HEK293 (cell line): ENCODE data around the gene FCN1.

Experiments used
- CTCF ChIA-PET: fragments of 350-600 bp; formaldehyde crosslinking; extraction: SDS; loops from one replicate; lab custom pipeline; 2021; ENCODE audit warnings: antibody characterized with exemption; lab: Yijun Ruan, JAX
- POLR2A ChIA-PET: fragments of 300-600 bp; formaldehyde crosslinking; extraction: SDS; loops from one replicate; lab custom pipeline; 2020; ENCODE audit warnings: antibody characterized with exemption, inconsistent platforms; lab: Yijun Ruan, JAX
- H3K27ac ChIP-seq: fragments of 200-500 bp; sonication (Bioruptor generic); 2 replicates; pipeline ENCODE4 v1.5.1; 2014; ENCODE audit warnings: low read depth, low read length, control low read depth, inconsistent platforms; ENCODE audit errors: extremely low read depth
- H3K36me3 ChIP-seq, 2 experiments: fragments of 200-500 bp in 1 of 2; sonication (Bioruptor generic) in 1 of 2; 1 replicate in 1 of 2; 2 replicates in 1 of 2; pipeline ENCODE4 v1.5.1; 2014 to 2017; ENCODE audit warnings: inconsistent platforms in 2 of 2, low read length in 2 of 2; ENCODE audit not compliant: control insufficient read depth in 2 of 2, insufficient read depth in 1 of 2
- H3K4me1 ChIP-seq: fragments of 200-500 bp; sonication (Bioruptor generic); 2 replicates; pipeline ENCODE4 v1.5.1; 2014; ENCODE audit warnings: mild to moderate bottlenecking, low read length, inconsistent platforms; ENCODE audit not compliant: control insufficient read depth, insufficient read depth
- H3K4me3 ChIP-seq: 2 replicates; pipeline ENCODE4 v1.5.1; 2011; ENCODE audit warnings: low read depth, mild to moderate bottlenecking, control low read depth, low read length, moderate library complexity
- H3K9me3 ChIP-seq: fragments of 200-500 bp; sonication (Bioruptor generic); 2 replicates; pipeline ENCODE4 v1.5.1; 2014; ENCODE audit warnings: low read depth, low read length, inconsistent platforms; ENCODE audit not compliant: control insufficient read depth, insufficient read depth
- EGR2 ChIP-seq: fragments of 450-650 bp; formaldehyde crosslinking; IDR thresholded peaks from 2 replicates; pipeline ENCODE4 v1.5.1; 2016; ENCODE audit warnings: low read depth, missing biosample characterization, missing genetic modification characterization
- KLF10 ChIP-seq: fragments of 450-650 bp; IDR thresholded peaks from 2 replicates; pipeline ENCODE4 v1.5.1; 2018; ENCODE audit warnings: missing biosample characterization, mild to moderate bottlenecking, missing genetic modification characterization
- TRIM28 ChIP-seq: IDR thresholded peaks from 2 replicates; pipeline ENCODE4 v1.6.1; 2011; ENCODE audit warnings: low read length, control low read depth, borderline replicate concordance
- ZBTB20 ChIP-seq: fragments of 450-650 bp; formaldehyde crosslinking; IDR thresholded peaks from 2 replicates; pipeline ENCODE4 v1.5.1; 2016; ENCODE audit warnings: missing biosample characterization, missing genetic modification characterization
- ZEB2 ChIP-seq: fragments of 450-650 bp; formaldehyde crosslinking; IDR thresholded peaks from 2 replicates; pipeline ENCODE4 v1.5.1; 2016; ENCODE audit warnings: missing biosample characterization, missing genetic modification characterization
- ZFHX2 ChIP-seq: fragments of 450-650 bp; formaldehyde crosslinking; conservative IDR thresholded peaks from 2 replicates; pipeline ENCODE4 v1.5.1; 2016; ENCODE audit warnings: missing biosample characterization, missing genetic modification characterization
- ZNF112 ChIP-seq: fragments of 450-650 bp; formaldehyde crosslinking; IDR thresholded peaks from 2 replicates; pipeline ENCODE4 v1.5.0; 2017; ENCODE audit warnings: missing biosample characterization, missing genetic modification characterization
- ZNF121 ChIP-seq: fragments of 450-650 bp; formaldehyde crosslinking; IDR thresholded peaks from 2 replicates; pipeline ENCODE4 v1.5.1; 2016; ENCODE audit warnings: missing biosample characterization, missing genetic modification characterization
- ZNF138 ChIP-seq: fragments of 450-650 bp; formaldehyde crosslinking; IDR thresholded peaks from 2 replicates; pipeline ENCODE4 v1.5.1; 2016; ENCODE audit warnings: missing biosample characterization, missing genetic modification characterization, borderline replicate concordance
- ZNF16 ChIP-seq: fragments of 450-650 bp; formaldehyde crosslinking; IDR thresholded peaks from 2 replicates; pipeline ENCODE4 v1.5.1; 2016; ENCODE audit warnings: low read depth, missing biosample characterization, missing genetic modification characterization
- ZNF19 ChIP-seq: fragments of 450-650 bp; formaldehyde crosslinking; IDR thresholded peaks from 2 replicates; pipeline ENCODE4; 2016; ENCODE audit warnings: missing biosample characterization, missing genetic modification characterization, low read depth
- ZNF24 ChIP-seq: fragments of 450-650 bp; formaldehyde crosslinking; IDR thresholded peaks from 2 replicates; pipeline ENCODE4 v1.5.1; 2016; ENCODE audit warnings: missing biosample characterization, missing genetic modification characterization
- ZNF391 ChIP-seq: fragments of 450-650 bp; formaldehyde crosslinking; IDR thresholded peaks from 2 replicates; pipeline ENCODE4 v1.5.1; 2016; ENCODE audit warnings: low read depth, missing biosample characterization, missing genetic modification characterization, borderline replicate concordance
- ZNF433 ChIP-seq: fragments of 450-650 bp; formaldehyde crosslinking; IDR thresholded peaks from 2 replicates; pipeline ENCODE4 v1.5.1; 2016; ENCODE audit warnings: missing biosample characterization, missing genetic modification characterization, low read depth
- ZNF529 ChIP-seq: fragments of 450-650 bp; formaldehyde crosslinking; IDR thresholded peaks from 2 replicates; pipeline ENCODE4 v1.5.1; 2017; ENCODE audit warnings: missing genetic modification characterization, missing biosample characterization; ENCODE audit not compliant: insufficient replicate concordance
- ZNF585B ChIP-seq: fragments of 450-650 bp; formaldehyde crosslinking; IDR thresholded peaks from 2 replicates; pipeline ENCODE4 v1.5.1; 2016; ENCODE audit warnings: missing biosample characterization, missing genetic modification characterization
- ZNF623 ChIP-seq: fragments of 450-650 bp; formaldehyde crosslinking; IDR thresholded peaks from 2 replicates; pipeline ENCODE4 v1.5.1; 2016; ENCODE audit warnings: missing biosample characterization, missing genetic modification characterization
- ZSCAN16 ChIP-seq: fragments of 450-650 bp; formaldehyde crosslinking; IDR thresholded peaks from 2 replicates; pipeline ENCODE4 v1.5.1; 2016; ENCODE audit warnings: missing biosample characterization, missing genetic modification characterization
- TF ChIP-seq, protein P1 (sequence below): fragments of 450-650 bp; formaldehyde crosslinking; IDR thresholded peaks from 2 replicates; pipeline ENCODE4 v1.5.1; 2017; ENCODE audit warnings: missing biosample characterization, mild to moderate bottlenecking, missing genetic modification characterization, moderate library complexity
- TF ChIP-seq, protein P2 (sequence below): IDR thresholded peaks from 2 replicates; pipeline ENCODE4 v1.6.1; 2011; ENCODE audit warnings: mild to moderate bottlenecking, low read depth, low read length, borderline replicate concordance
- TF ChIP-seq, protein P3 (sequence below): fragments of 450-650 bp; formaldehyde crosslinking; optimal IDR thresholded peaks from 2 replicates; pipeline ENCODE3; 2016; ENCODE audit warnings: missing biosample characterization, mild to moderate bottlenecking, missing genetic modification characterization
- TF ChIP-seq, protein P4 (sequence below): fragments of 450-650 bp; formaldehyde crosslinking; IDR thresholded peaks from 2 replicates; pipeline ENCODE4 v1.5.1; 2016; ENCODE audit warnings: missing biosample characterization, missing genetic modification characterization

FCN1 gene

DNA sequence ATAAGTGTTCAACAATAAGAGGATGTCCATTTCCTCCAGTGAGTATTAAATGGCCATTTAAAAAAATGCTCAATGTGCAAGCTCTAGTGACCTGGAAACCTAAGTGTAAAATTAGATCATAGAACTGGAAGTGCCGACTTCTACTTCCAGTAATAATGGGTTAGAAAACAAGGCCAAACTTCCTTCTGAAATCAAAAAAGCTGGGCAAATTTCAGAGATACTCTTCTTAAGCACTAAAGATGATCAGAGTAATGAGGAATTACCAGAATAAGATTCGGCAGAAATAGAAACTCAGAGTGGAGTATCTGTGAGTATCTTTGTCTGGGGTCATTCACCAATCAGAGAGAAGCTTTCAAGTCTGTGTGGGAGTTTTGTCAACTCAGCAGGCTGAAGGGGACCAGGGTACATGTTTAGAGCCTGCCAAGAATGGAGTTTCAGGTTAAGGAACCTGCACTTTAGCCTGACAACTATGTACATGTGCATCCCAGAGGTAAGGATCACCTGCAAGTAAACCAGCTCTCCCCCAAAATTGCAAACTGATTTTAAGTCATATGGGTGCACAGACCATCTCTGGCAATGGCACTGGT, 20.0 kb downstream of the FCN1 start (continued):
- TF ChIP-seq, protein P1, sequence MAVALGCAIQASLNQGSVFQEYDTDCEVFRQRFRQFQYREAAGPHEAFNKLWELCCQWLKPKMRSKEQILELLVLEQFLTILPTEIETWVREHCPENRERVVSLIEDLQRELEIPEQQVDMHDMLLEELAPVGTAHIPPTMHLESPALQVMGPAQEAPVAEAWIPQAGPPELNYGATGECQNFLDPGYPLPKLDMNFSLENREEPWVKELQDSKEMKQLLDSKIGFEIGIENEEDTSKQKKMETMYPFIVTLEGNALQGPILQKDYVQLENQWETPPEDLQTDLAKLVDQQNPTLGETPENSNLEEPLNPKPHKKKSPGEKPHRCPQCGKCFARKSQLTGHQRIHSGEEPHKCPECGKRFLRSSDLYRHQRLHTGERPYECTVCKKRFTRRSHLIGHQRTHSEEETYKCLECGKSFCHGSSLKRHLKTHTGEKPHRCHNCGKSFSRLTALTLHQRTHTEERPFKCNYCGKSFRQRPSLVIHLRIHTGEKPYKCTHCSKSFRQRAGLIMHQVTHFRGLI (tag by site-specific recombination), result no peak
- TF ChIP-seq, protein P2, sequence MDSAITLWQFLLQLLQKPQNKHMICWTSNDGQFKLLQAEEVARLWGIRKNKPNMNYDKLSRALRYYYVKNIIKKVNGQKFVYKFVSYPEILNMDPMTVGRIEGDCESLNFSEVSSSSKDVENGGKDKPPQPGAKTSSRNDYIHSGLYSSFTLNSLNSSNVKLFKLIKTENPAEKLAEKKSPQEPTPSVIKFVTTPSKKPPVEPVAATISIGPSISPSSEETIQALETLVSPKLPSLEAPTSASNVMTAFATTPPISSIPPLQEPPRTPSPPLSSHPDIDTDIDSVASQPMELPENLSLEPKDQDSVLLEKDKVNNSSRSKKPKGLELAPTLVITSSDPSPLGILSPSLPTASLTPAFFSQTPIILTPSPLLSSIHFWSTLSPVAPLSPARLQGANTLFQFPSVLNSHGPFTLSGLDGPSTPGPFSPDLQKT, result no peak
- TF ChIP-seq ZNF585B (tag by site-specific recombination), result no peak

DNA sequence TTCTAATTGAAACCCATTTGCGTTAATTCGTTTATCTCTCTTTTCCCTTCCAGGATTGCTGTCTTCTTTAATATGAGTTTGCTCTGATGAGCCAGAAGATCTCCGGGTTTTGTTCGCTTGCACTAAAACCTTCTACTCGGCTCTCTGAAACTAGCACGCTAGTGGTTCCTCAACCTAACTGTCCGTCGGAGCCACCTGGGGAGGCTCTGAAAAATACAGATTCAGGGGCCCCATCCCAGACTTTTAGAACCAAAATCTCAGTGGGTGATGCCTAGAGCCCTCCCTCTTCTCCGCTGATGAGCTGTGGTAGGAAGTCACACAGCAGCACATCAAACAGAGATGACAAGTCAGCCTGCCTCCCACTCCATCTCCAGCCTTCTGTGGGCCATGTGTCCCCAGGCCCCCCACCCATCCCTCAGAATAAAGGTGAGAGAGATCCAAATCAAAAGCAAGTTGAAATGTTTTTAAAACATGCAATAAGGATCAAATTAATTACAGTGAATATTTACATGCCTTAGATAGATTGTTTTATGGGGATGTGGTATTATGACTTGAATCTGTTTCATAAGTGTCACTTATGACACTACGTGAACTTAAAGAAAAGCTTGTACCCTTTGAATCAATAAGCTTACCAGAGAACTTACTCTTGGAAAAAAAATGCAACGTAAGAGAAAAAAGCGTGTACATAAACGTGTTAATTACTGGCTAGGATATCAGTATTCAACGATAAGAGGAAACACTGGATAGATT, 20.7 kb downstream of the FCN1 start:
- no peak for TF ChIP-seq ZNF529 (tag by site-specific recombination)
- 0 out of 2 replicates have a peak, but pooled peaks have one; percentile 23 for TF ChIP-seq ZFHX2 (tag by site-specific recombination)
- TF ChIP-seq, protein P3, sequence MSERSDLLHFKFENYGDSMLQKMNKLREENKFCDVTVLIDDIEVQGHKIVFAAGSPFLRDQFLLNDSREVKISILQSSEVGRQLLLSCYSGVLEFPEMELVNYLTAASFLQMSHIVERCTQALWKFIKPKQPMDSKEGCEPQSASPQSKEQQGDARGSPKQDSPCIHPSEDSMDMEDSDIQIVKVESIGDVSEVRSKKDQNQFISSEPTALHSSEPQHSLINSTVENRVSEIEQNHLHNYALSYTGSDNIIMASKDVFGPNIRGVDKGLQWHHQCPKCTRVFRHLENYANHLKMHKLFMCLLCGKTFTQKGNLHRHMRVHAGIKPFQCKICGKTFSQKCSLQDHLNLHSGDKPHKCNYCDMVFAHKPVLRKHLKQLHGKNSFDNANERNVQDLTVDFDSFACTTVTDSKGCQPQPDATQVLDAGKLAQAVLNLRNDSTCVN, result peak; percentile 14
- TF ChIP-seq ZEB2 (tag by site-specific recombination), result no peak
- TF ChIP-seq ZNF112 (tag by site-specific recombination), result no peak
- TF ChIP-seq ZNF623 (tag by site-specific recombination), result no peak
- TF ChIP-seq ZBTB20 (tag by site-specific recombination), result peak; percentile 80; the same call in 1 of the 2 replicates
- no peak for TF ChIP-seq ZNF121 (tag by site-specific recombination)
- TF ChIP-seq EGR2, result no peak
- TF ChIP-seq ZNF391, result no peak
- peaks cover 16% of the 10 kb centered on the region for H3K4me1 ChIP-seq
- ChIA-PET CTCF (interaction anchor here (0.7 to 4.4 kb wide), 5 partner anchors 14 to 448 kb away, joined by 3 to 18 read pairs (median 6); no protein-coding TSS in a partner anchor), POLR2A (interaction anchor here (0.9 to 1.5 kb wide), 2 partner anchors 10 to 194 kb away, joined by 3 to 5 read pairs; no protein-coding TSS in a partner anchor)
- no peaks in the 10 kb centered on the region; the same call in 1 of the 2 replicates for H3K9me3 ChIP-seq
- peak overlapping the region; percentile 94 for H3K27ac ChIP-seq
- H3K4me3 ChIP-seq, result no peak overlapping the region
- no peaks in the 10 kb centered on the region for H3K36me3 ChIP-seq

DNA sequence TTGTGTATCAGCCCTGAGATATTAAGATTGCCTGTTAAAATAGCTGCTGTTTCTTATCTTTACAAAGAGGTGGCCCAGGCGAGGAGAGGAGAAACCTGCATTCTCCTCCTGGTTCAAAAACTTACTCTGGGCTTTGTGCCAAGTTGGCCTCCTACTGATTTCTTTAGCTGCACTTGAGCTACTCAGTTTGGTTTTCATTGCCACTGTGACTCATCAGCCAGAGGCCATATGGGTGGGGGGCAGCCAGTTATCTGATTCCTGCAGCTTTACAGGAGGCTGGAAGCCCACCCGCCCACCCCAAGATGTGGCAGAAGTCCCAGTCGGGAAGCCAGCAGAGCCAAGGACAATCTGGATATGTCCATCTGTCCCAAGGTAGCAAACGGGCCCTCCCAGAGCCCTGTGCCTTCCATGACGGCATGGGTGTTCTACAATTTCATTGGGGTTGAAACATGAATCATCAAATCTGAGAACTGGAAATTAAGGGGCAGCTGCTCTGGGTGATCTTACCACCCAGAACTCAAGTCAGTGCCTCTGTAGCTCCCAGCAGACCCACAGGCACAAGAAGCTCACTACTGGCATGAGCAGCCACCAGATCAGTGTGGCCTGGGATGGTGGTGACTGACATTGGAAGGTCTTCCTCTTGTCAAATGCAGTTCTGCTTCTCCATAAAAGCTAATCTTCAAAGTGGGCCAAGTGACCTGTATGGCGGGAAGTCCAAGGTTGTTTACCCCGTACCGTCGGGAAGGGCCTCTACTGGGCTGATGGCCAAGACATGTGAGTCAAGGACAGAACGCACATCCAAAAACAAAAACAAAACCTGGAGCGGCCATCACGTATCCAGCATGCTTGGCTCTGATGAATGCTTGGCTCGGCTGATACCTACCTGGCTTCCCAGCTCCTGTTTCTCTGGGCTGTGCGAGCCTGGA, 21.5 kb downstream of the FCN1 start:
- CTCF ChIA-PET, result interaction anchor here (0.7 to 4.4 kb wide), 3 partner anchors 14 to 447 kb away, joined by 3 to 18 read pairs (median 9); no protein-coding TSS in a partner anchor
- no peak overlapping the region for H3K4me3 ChIP-seq
- POLR2A ChIA-PET, result interaction anchor here (0.6 to 1.5 kb wide), 5 partner anchors 9 to 193 kb away, joined by 3 to 5 read pairs (median 3); no protein-coding TSS in a partner anchor
- peaks cover 16% of the 10 kb centered on the region for H3K4me1 ChIP-seq
- H3K36me3 ChIP-seq, result no peaks in the 10 kb centered on the region
- peak overlapping the region; percentile 94 for H3K27ac ChIP-seq
- no peaks in the 10 kb centered on the region; the same call in 1 of the 2 replicates for H3K9me3 ChIP-seq
- no peak for TF ChIP-seq ZNF623 (tag by site-specific recombination)
- TF ChIP-seq ZNF138, result no peak
- TF ChIP-seq, protein P4, sequence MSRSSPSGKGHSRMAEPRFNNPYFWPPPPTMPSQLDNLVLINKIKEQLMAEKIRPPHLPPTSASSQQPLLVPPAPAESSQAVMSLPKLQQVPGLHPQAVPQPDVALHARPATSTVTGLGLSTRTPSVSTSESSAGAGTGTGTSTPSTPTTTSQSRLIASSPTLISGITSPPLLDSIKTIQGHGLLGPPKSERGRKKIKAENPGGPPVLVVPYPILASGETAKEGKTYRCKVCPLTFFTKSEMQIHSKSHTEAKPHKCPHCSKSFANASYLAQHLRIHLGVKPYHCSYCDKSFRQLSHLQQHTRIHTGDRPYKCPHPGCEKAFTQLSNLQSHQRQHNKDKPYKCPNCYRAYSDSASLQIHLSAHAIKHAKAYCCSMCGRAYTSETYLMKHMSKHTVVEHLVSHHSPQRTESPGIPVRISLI, result no peak
- TF ChIP-seq ZNF19 (tag by site-specific recombination), result no peak
- 0 out of 2 replicates have a peak, but pooled peaks have one; percentile 24 for TF ChIP-seq TRIM28
- TF ChIP-seq ZSCAN16 (tag by site-specific recombination), result no peak
- peak; percentile 73 for TF ChIP-seq ZNF24 (tag by site-specific recombination)
- no peak for TF ChIP-seq KLF10 (tag by site-specific recombination)
- 0 out of 2 replicates have a peak, but pooled peaks have one; percentile 10 for TF ChIP-seq ZNF16 (tag by site-specific recombination)
- no peak for TF ChIP-seq ZNF433 (tag by site-specific recombination)
- TF ChIP-seq ZEB2 (tag by site-specific recombination), result peak; percentile 60
